ENCODE results near the gene SWSAP1. TPM values are rescaled to one million over a fixed set of nuclear protein-coding genes. Genes with fewer than 3 reads are reported as not detected.

Gene SWSAP1
- total RNA-seq, 1 donor from 2014 or later = 1.0 TPM

- DNase-seq (ENCODE audit: low spot score) = no peak
- peaks cover 30% of the 10 kb centered on the region for H4K20me1 ChIP-seq (ENCODE audit: low read depth)
- H3F3A ChIP-seq (ENCODE audit: low read depth) = peaks cover 6% of the 10 kb centered on the region
- no peak overlapping the region for H3K4me3 ChIP-seq
- no peaks in the 10 kb centered on the region for H3K36me3 ChIP-seq
- H2AFZ ChIP-seq (replicated peaks) = no peak overlapping the region
- H3K27me3 ChIP-seq = peaks cover 19% of the 10 kb centered on the region
- peaks cover 4% of the 10 kb centered on the region for H3K4me1 ChIP-seq
- no peaks in the 10 kb centered on the region for H3K9me3 Mint-ChIP-seq
- H3K4me2 ChIP-seq = no peak overlapping the region
- H3K9me3 ChIP-seq (ENCODE audit: low read depth) = no peaks in the 10 kb centered on the region
- H3K36me3 Mint-ChIP-seq = no peaks in the 10 kb centered on the region
- no peak overlapping the region for H3K27ac ChIP-seq
- no peak for TF ChIP-seq CTCF (IDR thresholded peaks at IDR 0.05)
- TF ChIP-seq EZH2phosphoT487 (IDR thresholded peaks at IDR 0.05) = no peak
- no peak for TF ChIP-seq EZH2 (IDR thresholded peaks at IDR 0.05)
- peaks cover 4% of the 10 kb centered on the region for H3K27me3 Mint-ChIP-seq (ENCODE audit: insufficient read depth, low read depth)
- no peak overlapping the region for H3K27ac Mint-ChIP-seq
- H3K9ac ChIP-seq = no peak overlapping the region
- no peaks in the 10 kb centered on the region for H3K79me2 ChIP-seq (ENCODE audit: low read depth)
- H3K4me1 Mint-ChIP-seq = peaks cover 10% of the 10 kb centered on the region
- H3K4me3 Mint-ChIP-seq = no peak overlapping the region
Measured at GRCh38 chr19:11364296-11364904, 10.1 kb upstream of the SWSAP1 start.

GRCh38 chr19:11364935-11365334 lies 9.5 kb upstream of the SWSAP1 start:
- Histone ChIP-seq H3K4me1 (peaks cover 4% of the 10 kb centered on the region), H3F3A (ENCODE audit: low read depth) (peaks cover 6% of the 10 kb centered on the region), H3K4me3 (no peak overlapping the region), H3K27me3 (peaks cover 14% of the 10 kb centered on the region), H4K20me1 (ENCODE audit: low read depth) (peaks cover 36% of the 10 kb centered on the region), H3K9ac (no peak overlapping the region), H3K9me3 (ENCODE audit: low read depth) (no peaks in the 10 kb centered on the region), H3K27ac (no peak overlapping the region), H3K79me2 (ENCODE audit: low read depth) (no peaks in the 10 kb centered on the region), H3K36me3 (no peaks in the 10 kb centered on the region), H2AFZ (replicated peaks) (no peak overlapping the region), H3K4me2 (no peak overlapping the region)
- no peaks in the 10 kb centered on the region for H3K36me3 Mint-ChIP-seq
- peaks cover 3% of the 10 kb centered on the region for H3K27me3 Mint-ChIP-seq (ENCODE audit: insufficient read depth, low read depth)
- H3K4me1 Mint-ChIP-seq = peaks cover 10% of the 10 kb centered on the region
- DNase-seq (ENCODE audit: low spot score) = no peak
- TF ChIP-seq EZH2phosphoT487 (IDR thresholded peaks at IDR 0.05) (no peak), CTCF (IDR thresholded peaks at IDR 0.05) (no peak), EZH2 (IDR thresholded peaks at IDR 0.05) (no peak)
- H3K9me3 Mint-ChIP-seq = no peaks in the 10 kb centered on the region
- H3K4me3 Mint-ChIP-seq = no peak overlapping the region
- H3K27ac Mint-ChIP-seq = no peak overlapping the region

- H2AFZ ChIP-seq (replicated peaks) = no peak overlapping the region
- no peak for DNase-seq (ENCODE audit: low spot score)
- Mint-ChIP-seq H3K4me1 (peaks cover 10% of the 10 kb centered on the region), H3K9me3 (no peaks in the 10 kb centered on the region), H3K4me3 (no peak overlapping the region), H3K36me3 (no peaks in the 10 kb centered on the region), H3K27me3 (ENCODE audit: insufficient read depth, low read depth) (no peaks in the 10 kb centered on the region), H3K27ac (no peak overlapping the region)
- no peak overlapping the region for H3K9ac ChIP-seq
- no peaks in the 10 kb centered on the region for H3K36me3 ChIP-seq
- peaks cover 7% of the 10 kb centered on the region for H3K27me3 ChIP-seq
- peaks cover 4% of the 10 kb centered on the region for H3K4me1 ChIP-seq
- peaks cover 34% of the 10 kb centered on the region for H4K20me1 ChIP-seq (ENCODE audit: low read depth)
- no peaks in the 10 kb centered on the region for H3K79me2 ChIP-seq (ENCODE audit: low read depth)
- no peaks in the 10 kb centered on the region for H3K9me3 ChIP-seq (ENCODE audit: low read depth)
- H3K4me3 ChIP-seq = no peak overlapping the region
- H3K4me2 ChIP-seq = no peak overlapping the region
- no peak for TF ChIP-seq EZH2 (IDR thresholded peaks at IDR 0.05)
- TF ChIP-seq EZH2phosphoT487 (IDR thresholded peaks at IDR 0.05) = no peak
- TF ChIP-seq CTCF (IDR thresholded peaks at IDR 0.05) = no peak
- H3F3A ChIP-seq (ENCODE audit: low read depth) = peaks cover 6% of the 10 kb centered on the region
- H3K27ac ChIP-seq = no peak overlapping the region
Measured at GRCh38 chr19:11365557-11366117, 8.8 kb upstream of the SWSAP1 start.
